Astrocyte (in vitro differentiated cells and primary cell): Measurements from ENCODE around the gene PSMD12.

Experiments used
- CTCF ChIP-seq: IDR thresholded peaks from 2 replicates; pipeline ENCODE4 v1.5.1; 2011; ENCODE audit warnings: low read depth, mild to moderate bottlenecking, inconsistent platforms, low read length, moderate library complexity; ENCODE audit not compliant: insufficient read depth
- EZH2 ChIP-seq: IDR thresholded peaks from 2 replicates; pipeline ENCODE4 v1.6.1; 2012; ENCODE audit warnings: mild to moderate bottlenecking, low read length, inconsistent platforms; ENCODE audit not compliant: insufficient read depth

GRCh38 chr17:67358612-67359011, 7.8 kb downstream of the PSMD12 start:
- no peak for TF ChIP-seq CTCF
- TF ChIP-seq EZH2: no peak
